Fibroblast of the aortic adventitia (primary cell): Measurements from ENCODE around the gene OR10H3. TPM values are rescaled to one million over a fixed set of nuclear protein-coding genes. Genes with fewer than 3 reads are reported as not detected.
"Not testable (repeated sequence)": the region's sequence is repeated elsewhere in the genome, so short reads cannot be mapped to it uniquely, and the experiment has no call there.

Experiments
- DNase-seq: peaks from one replicate; pipeline ENCODE4 v3.0.0-alpha.2; 2010; ENCODE audit warnings: low read depth
- H3K4me3 ChIP-seq: 2 replicates; pipeline ENCODE4 v1.5.1; 2011; ENCODE audit warnings: low read depth, mild to moderate bottlenecking, control low read depth, low read length, moderate library complexity
- total RNA-seq: library from RNA; depleted of rRNA; stranded (reverse); fragments of >200 nt; gene quantifications from 2 replicates; pipeline ENCODE4 v1.2.3, GENCODE V29; 2012; ENCODE audit warnings: low replicate concordance
- TF ChIP-seq, protein P1 (sequence below): IDR thresholded peaks from 2 replicates; pipeline ENCODE4 v1.5.1; 2011; ENCODE audit warnings: mild to moderate bottlenecking, low read length, control low read depth, inconsistent platforms; ENCODE audit not compliant: insufficient read depth

Gene OR10H3
- total RNA-seq, 1 donor = not detected

DNA sequence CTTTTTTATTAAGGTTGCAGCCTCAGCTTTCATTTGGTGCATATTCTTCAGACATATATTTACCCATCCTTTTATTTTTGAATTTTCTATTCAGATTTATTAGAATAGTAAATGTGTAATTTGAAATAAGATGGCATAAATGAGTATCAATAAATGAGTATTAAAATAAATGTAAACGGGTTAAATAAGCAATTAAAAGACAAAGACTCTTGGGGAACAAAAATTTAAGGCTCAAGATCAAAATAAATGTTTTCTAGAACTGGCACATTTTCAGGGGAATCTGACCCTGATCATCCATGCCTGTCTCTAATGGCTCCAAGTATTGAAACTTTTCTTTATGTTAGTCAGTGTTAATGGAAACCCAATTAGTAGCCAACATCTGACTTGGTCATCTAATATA is 3.0 kb downstream of the OR10H3 start:
- TF ChIP-seq, protein P1, sequence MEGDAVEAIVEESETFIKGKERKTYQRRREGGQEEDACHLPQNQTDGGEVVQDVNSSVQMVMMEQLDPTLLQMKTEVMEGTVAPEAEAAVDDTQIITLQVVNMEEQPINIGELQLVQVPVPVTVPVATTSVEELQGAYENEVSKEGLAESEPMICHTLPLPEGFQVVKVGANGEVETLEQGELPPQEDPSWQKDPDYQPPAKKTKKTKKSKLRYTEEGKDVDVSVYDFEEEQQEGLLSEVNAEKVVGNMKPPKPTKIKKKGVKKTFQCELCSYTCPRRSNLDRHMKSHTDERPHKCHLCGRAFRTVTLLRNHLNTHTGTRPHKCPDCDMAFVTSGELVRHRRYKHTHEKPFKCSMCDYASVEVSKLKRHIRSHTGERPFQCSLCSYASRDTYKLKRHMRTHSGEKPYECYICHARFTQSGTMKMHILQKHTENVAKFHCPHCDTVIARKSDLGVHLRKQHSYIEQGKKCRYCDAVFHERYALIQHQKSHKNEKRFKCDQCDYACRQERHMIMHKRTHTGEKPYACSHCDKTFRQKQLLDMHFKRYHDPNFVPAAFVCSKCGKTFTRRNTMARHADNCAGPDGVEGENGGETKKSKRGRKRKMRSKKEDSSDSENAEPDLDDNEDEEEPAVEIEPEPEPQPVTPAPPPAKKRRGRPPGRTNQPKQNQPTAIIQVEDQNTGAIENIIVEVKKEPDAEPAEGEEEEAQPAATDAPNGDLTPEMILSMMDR = no peak
- DNase-seq = no peak
- H3K4me3 ChIP-seq = no peak overlapping the region

DNA sequence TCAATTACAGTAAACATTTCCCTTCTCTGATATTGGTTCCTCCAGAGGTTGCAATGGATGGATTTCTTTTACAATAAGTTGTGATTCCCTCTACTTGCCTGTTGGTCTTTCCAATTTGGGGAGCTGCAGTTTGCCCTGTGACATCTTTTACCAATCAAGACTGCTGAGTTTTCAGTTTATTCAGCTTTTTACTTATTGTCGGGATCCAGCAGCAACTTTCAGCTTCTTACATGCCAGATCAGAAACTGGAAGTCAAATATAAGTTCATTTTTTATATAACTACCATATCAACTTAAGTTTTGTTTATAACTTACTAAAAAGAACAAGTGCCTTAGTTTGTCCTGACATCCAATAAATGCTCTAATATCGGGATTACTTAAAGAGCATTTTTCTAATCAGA is 10.5 kb downstream of the OR10H3 start:
- H3K4me3 ChIP-seq = no peak overlapping the region
- TF ChIP-seq, protein P1 = no peak
- DNase-seq = no peak

DNA sequence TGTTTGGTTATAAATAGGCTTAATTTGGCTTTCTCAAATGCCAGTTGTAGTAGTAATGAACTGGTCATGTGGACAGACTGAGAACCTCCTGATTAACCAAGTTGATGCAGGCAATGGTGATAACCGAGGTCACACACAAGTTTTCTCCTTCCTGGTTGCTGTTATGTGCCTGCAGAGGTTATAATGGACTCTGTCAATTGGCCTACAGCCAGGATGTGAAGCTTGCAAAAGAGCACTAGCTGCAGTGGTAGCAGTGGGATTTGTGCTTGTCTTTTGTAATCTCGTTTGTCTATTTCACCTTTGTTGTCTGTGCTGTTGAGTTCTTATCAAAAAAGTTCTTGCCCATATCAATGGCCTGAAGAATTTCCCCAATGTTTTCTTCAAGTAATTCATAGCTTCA is 20.6 kb downstream of the OR10H3 start:
- TF ChIP-seq, protein P1 = no peak
- DNase-seq = no peak
- H3K4me3 ChIP-seq = no peak overlapping the region

DNA sequence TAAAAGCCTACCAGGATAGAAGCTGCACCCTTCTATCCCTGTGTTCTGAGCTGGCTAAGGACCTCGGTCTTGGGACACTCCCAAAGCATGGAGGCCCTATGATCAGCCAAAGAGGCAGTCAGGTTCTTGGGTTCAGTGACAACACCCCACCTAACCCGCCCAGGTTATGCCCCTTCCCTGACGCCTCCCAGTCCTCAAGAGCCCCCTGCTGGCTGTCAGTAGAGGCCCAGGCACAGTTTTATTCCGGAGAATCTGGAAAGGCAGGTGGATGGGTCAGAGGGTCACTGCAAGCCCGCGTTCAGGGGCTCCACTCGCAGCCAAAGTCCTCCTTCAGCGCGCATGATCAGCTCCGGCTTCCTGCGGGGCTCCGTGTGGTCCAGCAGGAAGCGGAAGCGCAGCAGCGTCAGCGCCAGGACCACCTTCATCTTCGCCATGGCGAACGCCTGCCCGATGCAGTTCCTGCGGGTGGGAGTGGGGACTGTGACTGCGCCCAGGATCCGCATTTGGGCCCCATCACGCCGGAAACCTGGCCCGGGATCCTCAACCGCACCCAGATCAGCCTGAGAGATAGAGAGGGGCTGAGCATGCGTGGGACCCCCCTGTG is 22.3 kb downstream of the OR10H3 start:
- DNase-seq = no peak
- TF ChIP-seq, protein P1 = no peak
- no peak overlapping the region for H3K4me3 ChIP-seq

DNA sequence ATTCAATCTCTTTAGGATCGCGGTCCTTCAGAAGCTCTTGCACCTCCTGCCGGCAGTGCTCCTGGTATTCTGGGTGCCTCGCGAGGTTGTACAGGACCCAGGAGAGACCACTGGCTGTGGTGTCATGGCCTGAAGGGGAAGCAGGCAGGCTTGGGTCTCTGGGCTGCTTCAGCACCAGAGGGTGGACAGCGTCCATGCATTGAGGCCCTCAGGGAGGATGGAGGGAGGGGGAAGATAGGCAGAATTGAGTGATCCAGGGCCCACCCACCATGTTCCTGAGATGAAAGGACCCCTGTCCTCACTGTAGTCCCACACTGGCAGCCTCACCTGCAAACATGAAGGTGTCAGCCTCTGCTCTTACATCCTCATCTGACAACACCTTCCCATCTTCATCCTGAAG is 31.8 kb downstream of the OR10H3 start:
- no peak overlapping the region for H3K4me3 ChIP-seq
- no peak for DNase-seq
- TF ChIP-seq, protein P1 = no peak

DNA sequence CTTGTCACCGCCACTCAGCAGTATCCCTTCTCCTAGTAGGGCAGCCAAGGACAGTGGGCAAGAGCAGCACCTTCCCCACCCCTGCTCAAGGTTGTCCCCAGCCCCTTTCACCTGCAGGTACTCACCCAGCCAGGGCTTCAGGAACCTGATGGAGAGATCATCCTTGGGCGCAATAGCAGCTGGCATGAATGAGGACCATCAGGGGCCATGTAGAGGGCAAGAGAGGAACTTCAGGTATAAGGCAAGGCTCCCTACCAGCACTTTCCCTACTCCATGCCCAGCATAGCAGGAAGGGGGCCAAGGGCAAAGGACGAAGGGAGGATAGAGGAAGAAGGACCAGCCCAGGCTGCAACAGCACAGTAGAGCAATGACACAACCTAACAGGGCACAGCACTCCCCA is 36.4 kb downstream of the OR10H3 start:
- not testable (repeated sequence) for H3K4me3 ChIP-seq, DNase-seq

DNA sequence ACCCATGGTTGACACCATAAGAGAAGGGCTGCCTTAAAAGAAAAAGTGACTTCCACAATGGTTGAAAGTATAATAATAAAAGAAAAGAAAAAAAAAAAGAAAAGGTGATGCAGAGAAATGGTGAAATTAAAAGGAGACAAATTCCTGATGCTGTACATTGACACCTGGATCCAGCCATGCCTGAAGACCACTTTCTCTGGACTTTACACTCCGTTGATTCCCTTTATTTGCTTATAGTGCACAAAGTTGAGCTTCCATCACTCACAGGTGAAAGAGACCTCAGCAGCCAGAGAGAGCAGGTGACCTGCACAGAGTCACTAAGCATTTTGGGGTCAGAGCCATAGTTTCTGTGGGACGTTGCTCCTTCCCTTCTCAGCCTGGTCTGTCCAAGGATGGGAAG is 37.5 kb downstream of the OR10H3 start:
- DNase-seq = no peak
- H3K4me3 ChIP-seq = no peak overlapping the region
- TF ChIP-seq, protein P1 = no peak
